Thyroid gland (tissue), 4 donors: ENCODE measurements around the gene TGM1. TPM values are rescaled to one million over a fixed set of nuclear protein-coding genes. Genes with fewer than 3 reads are reported as not detected.

Source experiments
- DNase-seq, 2 donors: peaks; one replicate each; pipeline ENCODE4 v3.0.0-alpha.2; 2019
- H3K27ac ChIP-seq, 3 donors: fragments of 200-600 bp; sonication (generic); 1 replicate in 2 of 3; 2 replicates in 1 of 3; pipeline ENCODE4 v1.5.1; 2016 to 2019; ENCODE audit warnings: mild to moderate bottlenecking in 1 of 3, moderate library complexity in 1 of 3
- H3K27me3 ChIP-seq: fragments of 200-600 bp; sonication (generic); one replicate; pipeline ENCODE4 v1.5.1; 2019
- H3K36me3 ChIP-seq, 2 donors: fragments of 200-600 bp; sonication (generic); one replicate each; pipeline ENCODE4 v1.5.1; 2016 to 2019
- H3K4me1 ChIP-seq, 2 donors: fragments of 200-600 bp; sonication (generic); one replicate each; pipeline ENCODE4 v1.5.1; 2017 to 2019
- H3K4me3 ChIP-seq, 3 donors: fragments of 200-600 bp; sonication (generic); replicated peaks in 1 of 3; 1 replicate in 2 of 3; 2 replicates in 1 of 3; pipeline ENCODE4 v1.5.1; 2016; ENCODE audit warnings: mild to moderate bottlenecking in 1 of 3
- H3K9me3 ChIP-seq: fragments of 200-600 bp; sonication (generic); one replicate; pipeline ENCODE4 v1.5.1; 2017
- POLR2A ChIP-seq, 2 donors: fragments of 450-650 bp; IDR thresholded peaks; one replicate each; pipeline ENCODE4 v1.6.1; 2017; ENCODE audit warnings: antibody characterized with exemption in 2 of 2, mild to moderate bottlenecking in 2 of 2, moderate library complexity in 1 of 2
- WGBS, 2 donors: methylation state at CpG; one replicate each; pipeline ENCODE4 v1.1.5; 2017; 5-methylcytosine and 5-hydroxymethylcytosine counted together
- intact Hi-C: fragments of 100-400 bp; cut with DNase I; formaldehyde crosslinking; loops from one replicate; pipeline ENCODE4 v1.15.1; 2023
- total RNA-seq, 4 donors: library from RNA; depleted of rRNA; stranded (reverse); fragments of >200 nt; gene quantifications; one replicate each; pipeline ENCODE4 v1.2.3, GENCODE V29; 2016
- TF ChIP-seq, protein P1 (sequence below), 6 experiments: fragments of 200-600 bp in 3 of 6; fragments of 450-650 bp in 3 of 6; sonication (generic) in 3 of 6; IDR thresholded peaks; one replicate each; pipeline ENCODE4 v1.5.1; 2016 to 2019; ENCODE audit warnings: antibody characterized with exemption in 6 of 6, mild to moderate bottlenecking in 2 of 6, inconsistent platforms in 1 of 6, moderate library complexity in 1 of 6

Gene TGM1
- total RNA-seq, 4 donors from 2014 or later: 1.9 to 2.8 (median 2.0) TPM

DNA sequence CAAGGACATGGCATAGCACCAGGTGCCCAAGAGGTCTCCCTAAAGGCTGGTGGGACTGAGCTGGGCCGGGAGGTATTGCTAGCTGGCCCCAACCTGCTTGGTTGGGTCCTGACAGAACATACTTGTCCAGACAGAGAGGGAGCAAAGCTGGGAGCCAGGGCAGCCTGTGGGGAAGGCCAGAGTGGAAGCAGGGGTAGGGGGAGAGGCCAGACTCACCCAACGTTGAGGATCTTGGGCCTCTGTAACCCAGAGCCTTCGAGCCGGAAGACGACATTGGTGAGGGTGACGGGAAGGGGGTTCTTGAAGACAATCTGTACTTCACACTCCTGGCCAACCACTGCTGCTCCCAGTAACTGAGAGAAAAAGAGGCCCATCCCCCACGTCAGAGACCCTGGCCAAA is 9.0 kb downstream of the TGM1 start:
- H3K27me3 ChIP-seq: no peaks in the 10 kb centered on the region
- intact Hi-C loops: no loop called here
- H3K27ac ChIP-seq: no peak overlapping the region
- no peaks in the 10 kb centered on the region for H3K9me3 ChIP-seq
- peaks cover 4% of the 10 kb centered on the region in 2 donors for H3K4me1 ChIP-seq
- no peaks in the 10 kb centered on the region for H3K36me3 ChIP-seq
- H3K4me3 ChIP-seq: no peak overlapping the region
- no peak for TF ChIP-seq POLR2A (IDR thresholded peaks at IDR 0.05)
- TF ChIP-seq, protein P1, sequence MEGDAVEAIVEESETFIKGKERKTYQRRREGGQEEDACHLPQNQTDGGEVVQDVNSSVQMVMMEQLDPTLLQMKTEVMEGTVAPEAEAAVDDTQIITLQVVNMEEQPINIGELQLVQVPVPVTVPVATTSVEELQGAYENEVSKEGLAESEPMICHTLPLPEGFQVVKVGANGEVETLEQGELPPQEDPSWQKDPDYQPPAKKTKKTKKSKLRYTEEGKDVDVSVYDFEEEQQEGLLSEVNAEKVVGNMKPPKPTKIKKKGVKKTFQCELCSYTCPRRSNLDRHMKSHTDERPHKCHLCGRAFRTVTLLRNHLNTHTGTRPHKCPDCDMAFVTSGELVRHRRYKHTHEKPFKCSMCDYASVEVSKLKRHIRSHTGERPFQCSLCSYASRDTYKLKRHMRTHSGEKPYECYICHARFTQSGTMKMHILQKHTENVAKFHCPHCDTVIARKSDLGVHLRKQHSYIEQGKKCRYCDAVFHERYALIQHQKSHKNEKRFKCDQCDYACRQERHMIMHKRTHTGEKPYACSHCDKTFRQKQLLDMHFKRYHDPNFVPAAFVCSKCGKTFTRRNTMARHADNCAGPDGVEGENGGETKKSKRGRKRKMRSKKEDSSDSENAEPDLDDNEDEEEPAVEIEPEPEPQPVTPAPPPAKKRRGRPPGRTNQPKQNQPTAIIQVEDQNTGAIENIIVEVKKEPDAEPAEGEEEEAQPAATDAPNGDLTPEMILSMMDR (IDR thresholded peaks at IDR 0.05): no peak
- DNase-seq: no peak
- 92% methylated on average over 7 of the region's 7 CpGs for WGBS, 2 donors

DNA sequence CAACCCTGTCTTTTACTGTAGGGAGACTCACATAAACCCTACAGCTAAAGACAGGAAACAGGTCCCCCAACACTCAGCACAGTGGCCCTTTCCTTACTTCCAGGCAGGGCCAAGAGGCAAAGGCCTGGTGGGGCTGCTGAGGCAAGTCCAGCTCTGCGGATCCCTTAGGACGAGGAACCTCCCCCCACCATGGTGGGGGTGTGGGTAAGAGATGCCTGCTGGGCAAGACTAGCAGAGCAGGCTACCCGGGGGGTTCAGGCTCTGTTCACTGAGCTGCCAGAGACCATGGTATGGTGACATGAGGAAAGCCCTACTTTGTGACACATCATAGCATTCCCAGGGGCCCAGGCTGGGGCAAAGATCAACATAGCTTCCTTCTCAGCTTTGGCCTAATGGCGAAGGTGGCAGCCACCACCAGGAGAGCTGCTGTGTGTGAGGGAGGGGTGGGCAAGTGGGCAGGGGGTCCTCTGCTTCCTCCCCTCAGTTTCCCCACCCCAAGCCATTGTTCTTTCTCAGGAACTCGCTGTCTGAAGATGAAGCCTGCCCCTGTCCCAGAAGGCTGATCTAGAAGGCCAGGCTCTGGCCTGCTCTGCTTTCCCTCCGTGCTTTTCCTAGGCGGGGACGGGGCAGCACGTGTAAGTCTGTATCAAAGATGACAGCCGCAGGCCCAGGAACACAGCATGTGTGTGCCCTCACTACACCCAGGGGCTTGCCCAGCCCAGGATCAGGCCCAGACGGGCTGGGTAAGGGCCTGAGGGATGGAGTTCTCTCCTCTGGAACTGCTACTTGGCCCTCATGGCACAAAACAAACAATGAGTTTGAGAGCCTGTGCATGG is 10.5 kb downstream of the TGM1 start:
- intact Hi-C loops: no loop called here
- DNase-seq: no peak
- TF ChIP-seq, protein P1 (IDR thresholded peaks at IDR 0.05): no peak
- TF ChIP-seq POLR2A (IDR thresholded peaks at IDR 0.05): no peak
- Histone ChIP-seq H3K27ac (no peak overlapping the region), H3K9me3 (no peaks in the 10 kb centered on the region), H3K36me3 (no peaks in the 10 kb centered on the region), H3K27me3 (no peaks in the 10 kb centered on the region), H3K4me3 (no peak overlapping the region), H3K4me1 (no peaks in the 10 kb centered on the region)
- WGBS, 2 donors: 78 to 81% methylated on average over 9 to 11 of the region's 11 CpGs

DNA sequence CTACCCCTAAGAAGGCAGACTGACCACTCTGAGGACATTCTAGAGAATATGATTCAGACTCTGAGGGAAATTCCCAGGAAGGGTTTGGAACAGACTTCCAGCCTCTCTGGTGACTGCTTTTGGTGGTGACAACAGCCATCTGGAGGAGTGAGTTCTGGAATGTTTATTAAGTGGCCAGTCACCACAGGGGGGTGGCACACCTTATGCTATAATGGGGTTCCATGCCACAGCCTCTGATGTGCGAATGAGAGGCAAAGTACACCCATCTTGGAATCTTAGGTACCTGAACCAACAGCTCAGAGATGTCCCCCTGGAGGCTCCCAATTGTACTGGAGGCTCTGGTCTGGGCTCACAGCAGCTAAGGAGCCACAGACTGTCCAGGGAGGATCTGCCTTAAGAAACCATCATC is 11.1 kb downstream of the TGM1 start:
- TF ChIP-seq POLR2A (IDR thresholded peaks at IDR 0.05): no peak
- TF ChIP-seq, protein P1 (IDR thresholded peaks at IDR 0.05): no peak
- no peak for DNase-seq

DNA sequence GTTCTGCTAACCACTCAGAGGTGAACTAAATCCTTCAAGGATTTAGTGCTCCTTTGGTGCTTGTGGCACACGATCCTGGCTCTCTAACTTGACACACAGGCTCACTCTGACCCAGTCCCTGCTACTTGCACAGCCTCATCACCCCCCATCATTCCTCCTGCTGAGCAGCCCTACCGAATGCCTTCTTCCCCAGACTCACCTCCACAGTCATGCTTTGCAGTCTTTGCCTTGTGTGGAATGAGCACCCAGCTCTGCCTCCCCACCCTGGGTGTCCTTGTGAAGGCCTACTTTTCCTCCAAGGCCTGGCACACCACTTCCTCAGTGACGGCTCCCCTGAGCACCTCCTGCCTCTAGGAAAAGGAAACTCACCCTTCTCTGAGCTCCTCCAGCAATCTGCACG is 12.6 kb downstream of the TGM1 start:
- no peak overlapping the region for H3K4me3 ChIP-seq
- no peaks in the 10 kb centered on the region for H3K4me1 ChIP-seq
- no peak for TF ChIP-seq POLR2A (IDR thresholded peaks at IDR 0.05)
- TF ChIP-seq, protein P1 (IDR thresholded peaks at IDR 0.05): no peak
- no peaks in the 10 kb centered on the region for H3K27me3 ChIP-seq
- WGBS, 2 donors: 62 to 72% methylated on average over 4 of the region's 4 CpGs
- H3K36me3 ChIP-seq: no peaks in the 10 kb centered on the region
- no peak for DNase-seq
- intact Hi-C loops: no loop called here
- H3K9me3 ChIP-seq: no peaks in the 10 kb centered on the region
- no peak overlapping the region for H3K27ac ChIP-seq

More for the DNA sequence above, 11.1 kb downstream of the TGM1 start:
- Histone ChIP-seq H3K4me3 (no peak overlapping the region), H3K36me3 (no peaks in the 10 kb centered on the region), H3K4me1 (no peaks in the 10 kb centered on the region), H3K9me3 (no peaks in the 10 kb centered on the region), H3K27ac (no peak overlapping the region), H3K27me3 (no peaks in the 10 kb centered on the region)
- intact Hi-C loops: no loop called here
- WGBS, 2 donors: 73 to 90% methylated on average over 1 of the region's 1 CpG

DNA sequence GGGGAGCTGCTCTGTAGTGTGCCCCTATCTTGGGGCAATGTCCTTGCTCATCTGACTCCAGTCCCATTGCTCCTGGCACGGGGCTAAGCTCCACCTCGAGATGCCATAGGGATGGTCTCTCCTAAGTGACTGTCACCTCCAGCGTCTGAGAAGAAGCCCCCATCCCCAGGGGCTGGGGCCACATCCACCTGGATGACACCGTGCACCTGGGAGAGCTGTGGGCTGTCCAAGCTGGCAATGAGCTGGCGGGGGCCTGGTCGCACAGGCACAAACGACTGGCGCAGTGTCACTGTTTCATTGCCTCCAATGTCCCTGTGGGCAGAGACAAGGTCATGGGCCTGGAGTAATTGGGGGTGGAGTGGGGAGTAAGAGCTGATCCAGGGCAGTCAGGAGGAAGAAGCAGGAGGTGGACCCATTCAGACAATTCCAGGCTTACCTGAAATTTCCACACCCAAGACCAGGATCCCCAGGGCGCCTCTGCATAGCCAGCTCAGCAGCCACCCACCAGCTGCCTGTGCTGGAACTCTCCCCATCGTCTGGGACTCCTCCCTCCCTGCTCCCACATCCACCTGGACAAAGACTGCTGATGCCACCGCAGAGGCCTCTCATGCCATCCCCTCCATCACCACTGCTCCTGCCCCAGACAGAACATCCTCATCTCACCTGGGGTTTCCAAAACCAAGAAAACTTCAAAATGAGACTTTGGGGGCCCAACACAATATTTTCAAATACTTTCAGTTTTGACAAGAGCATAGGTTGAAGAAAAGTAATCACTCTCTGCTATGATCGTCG is 13.6 kb downstream of the TGM1 start:
- intact Hi-C loops: no loop called here
- DNase-seq: no peak
- H3K9me3 ChIP-seq: no peaks in the 10 kb centered on the region
- H3K27me3 ChIP-seq: no peaks in the 10 kb centered on the region
- no peaks in the 10 kb centered on the region for H3K4me1 ChIP-seq
- TF ChIP-seq, protein P1 (IDR thresholded peaks at IDR 0.05): no peak
- no peak for TF ChIP-seq POLR2A (IDR thresholded peaks at IDR 0.05)
- H3K4me3 ChIP-seq: no peak overlapping the region
- no peaks in the 10 kb centered on the region for H3K36me3 ChIP-seq
- 72 to 88% methylated on average over 9 to 10 of the region's 13 CpGs for WGBS, 2 donors
- H3K27ac ChIP-seq: no peak overlapping the region
